Urothelium cell line (cell line): Measurements from ENCODE around the gene SNAP25.

Source experiments
- DNase-seq: peaks from one replicate; pipeline ENCODE4 v3.0.0; 2011; ENCODE audit warnings: low spot score, mixed read lengths
- FAIRE-seq: peaks from 2 replicates; lab custom pipeline; 2011; peaks lifted over from hg19 to GRCh38; lab: Jason Lieb, UNC

SNAP25 gene

DNA sequence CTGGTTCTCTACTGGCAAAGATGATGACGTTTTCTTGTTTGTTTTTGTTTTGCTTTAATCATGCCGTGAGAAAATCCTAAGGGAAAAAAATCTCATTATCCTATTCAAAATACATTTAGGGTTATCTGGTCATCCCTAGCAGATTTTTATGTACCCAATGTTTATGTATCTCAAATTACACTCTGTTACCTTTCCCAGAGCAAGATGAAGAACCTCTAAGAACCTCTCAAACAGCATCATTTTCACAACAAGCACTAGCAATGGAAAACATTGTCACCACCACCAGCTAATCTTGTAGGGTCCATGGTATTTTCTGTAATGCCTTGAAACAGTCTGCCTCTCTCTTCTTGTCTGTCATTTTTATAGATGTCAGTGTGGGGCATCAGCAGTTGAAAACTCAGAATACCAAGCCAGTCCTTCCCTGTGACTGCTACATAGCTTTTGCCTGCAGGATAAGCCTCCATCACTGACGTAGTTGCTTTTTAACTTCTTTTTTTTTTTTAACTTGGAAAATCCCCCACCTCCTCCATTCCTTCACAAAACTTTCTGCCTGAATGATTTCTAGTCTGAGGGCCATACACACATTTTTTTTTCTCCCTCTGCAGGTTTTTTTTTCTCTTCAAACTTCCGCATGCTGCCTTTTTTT lies 2.4 kb upstream of the SNAP25 start:
- FAIRE-seq (no peak), DNase-seq (no peak)

- FAIRE-seq (peak; percentile 17), DNase-seq (peak; percentile 80)
Measured at GRCh38 chr20:10217721-10218410, 764 bp upstream of the SNAP25 start.

GRCh38 chr20:10219452-10219791 lies 792 bp downstream of the SNAP25 start:
- DNase-seq (peak; percentile 88), FAIRE-seq (peak; percentile 32)

GRCh38 chr20:10219993-10220750 lies 1.5 kb downstream of the SNAP25 start:
- no peak for DNase-seq
- no peak for FAIRE-seq

DNA sequence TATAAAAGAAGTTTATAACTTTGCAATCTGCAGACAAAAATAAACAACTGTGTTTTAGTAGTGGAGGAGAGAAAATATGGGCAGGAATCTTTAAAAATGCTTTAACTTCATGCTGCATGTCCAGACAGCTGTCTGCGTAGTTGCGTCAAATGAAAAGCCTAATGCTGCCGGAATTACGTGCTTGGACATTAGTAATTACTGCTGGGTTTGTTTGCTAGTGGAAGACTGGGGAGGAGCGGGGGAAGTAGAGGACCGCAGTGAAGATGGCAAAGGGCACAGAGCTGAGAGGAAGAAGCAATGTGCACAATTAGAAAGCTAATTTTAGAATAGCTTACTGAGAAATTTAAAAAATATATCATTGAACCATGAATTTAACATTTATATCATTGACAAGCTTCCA lies 2.4 kb downstream of the SNAP25 start:
- no peak for DNase-seq
- no peak for FAIRE-seq

DNA sequence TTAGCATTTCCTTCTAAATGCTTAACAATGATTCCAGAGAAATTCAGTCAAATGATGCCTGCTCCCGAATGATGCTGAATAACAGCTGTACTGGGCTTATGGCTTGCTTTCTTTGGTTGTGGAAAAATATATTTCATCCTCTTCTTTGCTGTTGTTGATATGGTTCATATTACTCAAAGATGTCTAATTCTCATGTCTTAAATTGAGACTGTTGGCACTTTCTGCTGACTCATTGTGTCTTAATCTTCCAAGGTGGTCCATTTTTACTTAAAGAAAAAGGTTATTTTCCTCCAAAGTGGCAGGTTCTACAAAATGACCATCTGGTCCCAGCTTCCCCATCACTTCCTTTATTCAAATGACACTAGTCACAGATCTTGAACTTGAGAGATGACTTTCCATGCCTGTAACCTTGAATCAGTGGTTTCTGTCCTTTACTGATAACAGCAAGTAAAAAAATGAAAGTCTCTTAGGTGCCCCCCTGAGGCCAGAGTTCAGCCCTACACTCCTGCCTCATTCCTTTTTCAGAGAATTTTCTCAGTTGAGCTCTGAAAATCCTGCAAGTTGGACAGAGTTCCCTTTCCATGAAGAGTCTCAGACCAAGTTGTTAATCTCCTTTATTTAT lies 6.9 kb downstream of the SNAP25 start:
- no peak for FAIRE-seq
- DNase-seq = peak; percentile 23

GRCh38 chr20:10228330-10228729 lies 9.7 kb downstream of the SNAP25 start:
- DNase-seq (no peak), FAIRE-seq (no peak)

GRCh38 chr20:10231290-10231689 lies 12.7 kb downstream of the SNAP25 start:
- FAIRE-seq (no peak), DNase-seq (no peak)

GRCh38 chr20:10236540-10237533 lies 18.2 kb downstream of the SNAP25 start:
- no peak for FAIRE-seq

DNA sequence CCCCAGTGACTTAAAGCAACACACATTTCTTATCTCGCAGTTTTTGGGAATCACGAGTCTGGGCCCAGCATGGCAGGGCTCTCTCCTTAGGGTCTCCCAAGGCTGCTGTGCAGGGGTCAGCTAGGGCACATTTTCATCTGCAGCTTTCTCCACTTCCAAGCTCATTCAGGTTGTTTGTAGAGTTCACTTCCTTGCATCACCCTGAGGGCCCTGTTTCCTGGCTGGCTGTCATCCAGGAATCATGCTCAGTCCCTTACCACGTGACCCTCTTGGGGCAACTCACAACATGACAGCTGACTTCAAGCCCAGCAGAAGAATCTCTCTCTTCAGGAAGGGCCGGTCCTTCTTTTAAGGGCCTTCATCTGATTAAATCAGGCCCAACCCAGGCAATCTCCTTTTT lies 21.3 kb downstream of the SNAP25 start:
- DNase-seq = peak; percentile 18
- FAIRE-seq = no peak

More at GRCh38 chr20:10236540-10237533, 18.2 kb downstream of the SNAP25 start:
- DNase-seq = no peak

DNA sequence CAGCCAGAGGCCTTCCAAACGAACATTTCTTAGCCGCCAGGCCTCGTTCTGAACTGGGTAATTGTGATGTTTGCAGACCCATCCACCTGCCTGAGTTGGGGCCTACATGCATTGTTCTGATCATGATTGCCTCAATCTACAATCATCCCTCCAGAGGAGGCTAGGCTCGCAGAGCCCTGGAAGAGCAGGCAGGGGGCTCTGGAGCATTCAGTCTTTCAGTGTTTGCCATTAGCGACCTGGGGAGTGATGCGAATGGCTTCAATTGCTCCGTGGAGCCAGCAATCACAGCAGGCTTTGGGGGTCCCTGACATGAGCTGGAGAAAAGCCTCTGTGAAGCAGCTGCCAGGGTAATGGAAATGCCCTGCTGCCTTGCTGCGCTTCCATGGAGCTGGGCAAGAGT lies 22.0 kb downstream of the SNAP25 start:
- no peak for FAIRE-seq
- DNase-seq = no peak

GRCh38 chr20:10242166-10242565 lies 23.5 kb downstream of the SNAP25 start:
- FAIRE-seq (no peak), DNase-seq (no peak)

- DNase-seq = no peak
- no peak for FAIRE-seq
Measured at GRCh38 chr20:10247440-10247839, 28.8 kb downstream of the SNAP25 start.

DNA sequence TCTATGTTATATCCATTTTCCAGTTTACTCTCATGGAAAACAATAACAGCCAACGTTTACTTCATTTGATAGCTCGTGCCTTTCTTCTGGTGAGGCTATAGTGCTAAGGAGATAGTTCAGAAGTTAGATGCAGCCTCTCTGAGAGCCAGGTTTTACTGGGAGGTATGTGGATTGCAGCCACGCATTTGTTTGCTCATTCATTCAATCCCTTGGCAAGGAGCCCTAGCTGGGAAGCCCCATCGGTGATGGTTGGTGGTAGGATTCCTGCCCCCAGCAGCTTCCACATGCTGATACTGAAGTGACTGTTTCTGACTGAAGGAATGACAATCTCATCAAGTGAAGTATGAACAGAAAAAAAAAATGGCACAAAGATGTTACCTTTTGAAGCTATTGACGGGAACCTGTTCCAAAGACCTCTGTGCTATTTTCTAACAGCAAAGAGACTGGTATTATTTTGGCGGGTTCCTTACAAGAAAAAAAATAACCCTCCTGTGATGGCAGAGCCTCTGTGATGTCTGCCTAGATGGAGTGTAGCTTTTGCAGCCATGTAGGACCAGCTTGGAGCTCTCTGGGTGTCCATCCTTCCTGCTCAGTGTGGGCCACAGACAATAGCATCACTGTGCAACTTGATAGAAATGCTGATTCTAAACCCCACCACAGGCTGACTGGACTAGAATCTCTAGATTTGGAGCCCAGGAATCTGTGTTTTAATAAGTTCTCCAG lies 30.6 kb downstream of the SNAP25 start:
- DNase-seq (no peak), FAIRE-seq (no peak)

DNA sequence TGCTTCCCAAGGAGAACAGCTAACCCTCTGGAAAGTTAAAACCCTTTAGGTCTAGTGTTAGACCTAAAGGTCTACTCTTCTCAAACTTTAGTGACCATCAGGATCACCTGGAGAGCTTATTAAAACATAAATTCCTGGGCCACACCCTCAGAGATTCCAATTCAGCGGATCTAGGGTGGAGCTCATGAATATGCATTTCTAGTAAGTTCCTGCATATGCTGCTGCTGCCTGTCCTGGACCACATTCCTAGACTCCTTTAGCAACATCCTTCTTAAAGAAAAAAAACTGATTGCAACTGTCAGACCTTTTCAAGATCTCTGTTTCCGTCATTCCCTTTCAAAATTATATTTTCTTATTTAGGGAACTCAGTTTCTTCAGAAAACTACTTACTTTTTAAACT lies 31.2 kb downstream of the SNAP25 start:
- DNase-seq (no peak), FAIRE-seq (no peak)

DNA sequence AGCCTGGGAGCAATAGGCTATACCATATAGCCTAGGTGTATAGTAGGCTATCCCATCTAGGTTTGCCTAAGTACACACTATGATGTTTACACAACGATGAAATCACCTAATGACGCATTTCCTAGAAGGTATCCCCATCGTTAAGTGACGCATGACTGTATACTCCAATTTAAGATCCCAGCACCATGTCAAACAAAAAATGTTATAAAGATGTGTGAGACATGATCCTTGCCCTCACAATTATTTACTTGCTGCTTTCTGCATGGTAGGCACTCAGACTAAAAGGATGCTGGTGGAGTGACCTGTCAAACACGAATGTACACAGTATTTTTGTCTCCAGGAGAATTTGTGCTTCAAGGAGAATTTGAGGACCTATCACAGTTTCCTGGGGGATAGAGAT lies 32.3 kb downstream of the SNAP25 start:
- DNase-seq (no peak), FAIRE-seq (peak; percentile 17)

- no peak for DNase-seq
Measured at GRCh38 chr20:10253780-10254179, 35.1 kb downstream of the SNAP25 start.

GRCh38 chr20:10255846-10256245 lies 37.2 kb downstream of the SNAP25 start:
- no peak for FAIRE-seq
- no peak for DNase-seq

More at GRCh38 chr20:10253780-10254179, 35.1 kb downstream of the SNAP25 start:
- FAIRE-seq = no peak

DNA sequence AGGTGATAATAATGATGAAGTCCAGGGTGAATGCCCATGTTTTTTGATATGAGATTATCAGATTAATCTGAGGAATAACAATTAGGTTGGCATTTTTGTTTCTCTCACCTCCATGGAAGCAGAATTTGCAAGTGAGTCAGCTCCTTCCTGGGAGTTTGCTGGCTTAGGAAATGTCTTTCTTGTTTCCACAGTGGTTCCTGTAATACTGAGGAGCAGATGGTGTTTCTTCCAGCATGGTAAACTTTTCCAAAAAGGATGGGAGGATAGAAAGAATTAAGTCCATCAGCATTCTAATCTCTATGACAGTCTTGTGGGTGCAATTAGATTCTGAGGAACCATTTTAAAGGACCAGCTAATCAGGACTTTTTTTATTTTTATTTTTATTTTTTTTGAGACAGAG lies 40.5 kb downstream of the SNAP25 start:
- FAIRE-seq (no peak), DNase-seq (no peak)

DNA sequence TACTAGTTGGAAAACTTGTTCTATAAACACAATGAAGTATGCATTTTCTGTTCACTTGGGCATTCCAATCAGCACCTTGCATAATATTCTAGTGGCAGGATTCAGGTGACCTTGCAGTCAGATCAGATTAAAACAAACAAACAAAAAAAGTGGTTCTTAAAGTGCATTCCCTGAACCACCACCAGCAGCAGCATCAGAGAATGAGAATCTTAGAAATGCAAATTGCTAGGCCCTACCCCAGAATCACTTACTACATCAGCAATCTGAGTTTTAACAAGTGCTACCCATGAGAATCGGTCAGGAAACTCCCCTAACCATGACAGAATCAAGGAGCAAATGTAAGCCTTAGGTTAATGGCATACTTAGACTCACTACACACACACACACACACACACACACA lies 41.7 kb downstream of the SNAP25 start:
- FAIRE-seq (no peak), DNase-seq (no peak)
